Measurements from ENCODE around the gene USP15.
"Not testable (repeated sequence)": the region's sequence is repeated elsewhere in the genome, so short reads cannot be mapped to it uniquely, and the experiment has no call there.

Gene USP15

DNA sequence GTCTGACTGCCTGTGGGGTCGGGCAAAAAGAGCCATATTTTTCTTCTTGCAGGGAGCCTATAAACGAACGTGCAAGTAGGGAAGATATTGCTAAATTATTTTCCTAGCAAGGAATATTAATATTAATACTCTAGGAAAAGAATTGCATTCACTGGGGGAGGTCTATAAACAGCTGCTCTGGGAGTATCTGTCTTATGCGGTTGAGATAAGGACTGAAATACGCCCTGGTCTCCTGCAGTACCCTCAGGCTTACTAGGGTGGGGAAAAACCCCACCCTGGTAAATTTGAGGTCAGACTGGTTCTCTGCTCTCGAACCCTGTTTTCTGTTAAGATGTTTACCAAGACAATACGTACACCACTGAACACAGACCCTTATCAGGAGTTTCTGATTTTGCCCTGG, 203.0 kb downstream of the USP15 start:
- not testable (repeated sequence) for DNase-seq

Data from stimulated activated CD4-positive, alpha-beta T cell treated with anti-CD3 and anti-CD28 coated beads, Interleukin-12 subunit alpha, Interleukin-12 subunit beta, amount 100 ng/mL, for 4 hours (primary cell).